Esophagus muscularis mucosa (tissue), 4 donors: ENCODE data around the gene NELFCD. TPM values are rescaled to one million over a fixed set of nuclear protein-coding genes. Genes with fewer than 3 reads are reported as not detected.
A peak's percentile ranks its signal among the peaks of the same experiment; 100 is the strongest.

Experiments
- DNase-seq: peaks from one replicate; pipeline ENCODE4 v3.0.0-alpha.2; 2017; ENCODE audit errors: extremely low spot score
- H3K27ac ChIP-seq, 4 donors: fragments of 200-600 bp; sonication (generic); replicated peaks in 1 of 4; 1 replicate in 3 of 4; 2 replicates in 1 of 4; pipeline ENCODE4 v1.5.1; 2016 to 2019; ENCODE audit warnings: mild to moderate bottlenecking in 1 of 4
- H3K27me3 ChIP-seq, 4 donors: fragments of 200-600 bp; sonication (generic); one replicate each; pipeline versions ENCODE4 v1.5.1 to v1.6.0; 2016 to 2019
- H3K36me3 ChIP-seq, 4 donors: fragments of 200-600 bp; sonication (generic); one replicate each; pipeline ENCODE4 v1.5.1; 2016 to 2019
- H3K4me1 ChIP-seq, 4 donors: fragments of 200-600 bp; sonication (generic); one replicate each; pipeline ENCODE4 v1.5.1; 2016 to 2019
- H3K4me3 ChIP-seq, 4 donors: fragments of 200-600 bp; sonication (generic); 1 replicate in 2 of 4; 2 replicates in 2 of 4; pipeline ENCODE4 v1.5.1; 2016 to 2019; ENCODE audit warnings: mild to moderate bottlenecking in 4 of 4, moderate library complexity in 1 of 4
- H3K9me3 ChIP-seq, 4 donors: fragments of 200-600 bp; sonication (generic); 1 replicate in 3 of 4; 2 replicates in 1 of 4; pipeline ENCODE4 v1.5.1; 2016 to 2019
- CTCF ChIP-seq, 3 experiments: fragments of 200-600 bp in 2 of 3; fragments of 450-650 bp in 1 of 3; sonication (generic) in 2 of 3; IDR thresholded peaks; one replicate each; pipeline ENCODE4 v1.5.1; 2017 to 2019; ENCODE audit warnings: antibody characterized with exemption in 3 of 3, mild to moderate bottlenecking in 2 of 3, moderate library complexity in 1 of 3
- EP300 ChIP-seq: sonication (generic); formaldehyde crosslinking; IDR thresholded peaks from one replicate; pipeline ENCODE4 v1.6.1; 2017; ENCODE audit warnings: antibody characterized with exemption
- POLR2A ChIP-seq: fragments of 450-650 bp; IDR thresholded peaks from one replicate; pipeline ENCODE4 v1.6.1; 2017; ENCODE audit warnings: antibody characterized with exemption, moderate library complexity, mild to moderate bottlenecking, low read depth
- POLR2AphosphoS5 ChIP-seq, 2 donors: sonication (generic); formaldehyde crosslinking; IDR thresholded peaks; one replicate each; pipeline ENCODE4 v1.6.1; 2017; ENCODE audit warnings: antibody characterized with exemption in 2 of 2
- WGBS: methylation state at CpG from one replicate; pipeline ENCODE4 v1.1.5; 2018; 5-methylcytosine and 5-hydroxymethylcytosine counted together
- intact Hi-C: fragments of 100-400 bp; cut with DNase I; formaldehyde crosslinking; loops from one replicate; pipeline ENCODE4 v1.15.1; 2023
- total RNA-seq, 4 donors: library from RNA; depleted of rRNA; stranded (reverse); fragments of >200 nt; gene quantifications; one replicate each; pipeline versions ENCODE4 v1.1.0 to v1.2.1, GENCODE V29; 2016

The NELFCD gene
- total RNA-seq, 4 donors from 2014 or later: 30.5 to 41.5 (median 34.9) TPM

DNA sequence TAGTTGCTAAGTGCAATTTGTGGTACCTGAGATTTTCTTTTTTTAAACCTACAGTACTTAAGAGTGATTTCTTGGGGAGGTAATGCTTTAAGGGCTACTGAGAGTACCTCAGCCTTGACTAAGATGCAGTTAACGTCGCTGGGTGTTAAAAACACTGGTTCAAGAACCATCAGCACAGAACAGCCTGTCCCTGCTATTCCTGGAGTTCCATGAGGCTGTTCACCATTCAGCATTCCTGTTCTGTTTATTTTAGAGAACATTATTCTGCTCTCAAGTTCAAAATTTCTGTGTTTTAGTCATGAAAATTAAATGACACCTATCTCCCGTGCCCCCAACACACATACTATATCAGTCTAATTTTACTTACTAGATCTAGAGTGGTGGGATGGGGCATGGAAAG is 63.2 kb downstream of the NELFCD start:
- 96% methylated on average over 3 of the region's 3 CpGs for WGBS
- intact Hi-C loops: loop anchor here (5.0 kb wide), 1 partner anchor 157 kb away; no protein-coding TSS in a partner anchor
- TF ChIP-seq POLR2AphosphoS5 (IDR thresholded peaks at IDR 0.05): no peak
- no peak for TF ChIP-seq CTCF (IDR thresholded peaks at IDR 0.05)
- no peak for TF ChIP-seq EP300
- no peak for TF ChIP-seq POLR2A
- DNase-seq: peak; percentile 34
- no peak overlapping the region for H3K27ac ChIP-seq
- H3K9me3 ChIP-seq: no peaks in the 10 kb centered on the region
- H3K4me1 ChIP-seq: peaks cover 32 to 36% (median 35%) of the 10 kb centered on the region in 4 donors
- peaks cover 0 to 9% (median 0%) of the 10 kb centered on the region in 4 donors for H3K36me3 ChIP-seq
- no peak overlapping the region for H3K4me3 ChIP-seq
- H3K27me3 ChIP-seq: no peaks in the 10 kb centered on the region

Other genes with a start within 250 kb of the NELFCD start
- gene GNAS-AS1, start 130.4 kb upstream of the NELFCD start, total RNA-seq: under 1 TPM in 3 of 4 donors, not detected in 1; 0.13 to 0.42 (median 0.23) TPM
- gene GNAS, start 128.5 kb upstream of the NELFCD start, total RNA-seq: 100 to 1,000 TPM; 679 to 875 (median 782) TPM
- gene CTSZ, start 26.0 kb downstream of the NELFCD start, total RNA-seq: 100 to 1,000 TPM; 136 to 267 (median 190) TPM
- under 1 TPM in 2 of 4 donors, not detected in 2; under 0.01 to 0.83 TPM for gene TUBB1, start 38.2 kb downstream of the NELFCD start, total RNA-seq
- gene ATP5F1E, start 51.1 kb downstream of the NELFCD start, total RNA-seq: 10 to 100 TPM; 30.8 to 44.0 (median 37.2) TPM
- 10 to 100 TPM; 32.0 to 48.4 (median 36.6) TPM for gene PRELID3B, start 61.5 kb downstream of the NELFCD start, total RNA-seq
- 1 to 10 TPM in 1 of 4 donors, under 1 TPM in 3; 0.34 to 1.3 (median 0.56) TPM for gene ZNF831, start 182.6 kb downstream of the NELFCD start, total RNA-seq